Skeletal muscle cell (primary cell): ENCODE measurements around the gene RAP1GDS1.
"Not testable (repeated sequence)": the region's sequence is repeated elsewhere in the genome, so short reads cannot be mapped to it uniquely, and the experiment has no call there.

Experiments
- DNase-seq: peaks from one replicate; pipeline ENCODE4 v3.0.0-alpha.2; 2010; ENCODE audit warnings: low read depth
- H3K4me3 ChIP-seq: 2 replicates; pipeline ENCODE4 v1.5.1; 2011; ENCODE audit warnings: low read depth, mild to moderate bottlenecking, control low read depth, low read length, moderate library complexity

RAP1GDS1 gene

GRCh38 chr4:98470366-98470765 lies 209.2 kb downstream of the RAP1GDS1 start:
- no peak for DNase-seq
- H3K4me3 ChIP-seq = no peak overlapping the region

GRCh38 chr4:98470831-98471230 lies 209.6 kb downstream of the RAP1GDS1 start:
- no peak for DNase-seq
- H3K4me3 ChIP-seq = no peak overlapping the region

GRCh38 chr4:98473046-98473445 lies 211.9 kb downstream of the RAP1GDS1 start:
- DNase-seq = no peak
- H3K4me3 ChIP-seq = no peak overlapping the region

- peak; percentile 80 for DNase-seq
Measured at GRCh38 chr4:98474408-98474844, 213.2 kb downstream of the RAP1GDS1 start.

GRCh38 chr4:98476891-98477290 lies 215.7 kb downstream of the RAP1GDS1 start:
- DNase-seq = no peak
- H3K4me3 ChIP-seq = no peak overlapping the region

More at GRCh38 chr4:98474408-98474844, 213.2 kb downstream of the RAP1GDS1 start:
- no peak overlapping the region for H3K4me3 ChIP-seq

GRCh38 chr4:98479590-98479989 lies 218.4 kb downstream of the RAP1GDS1 start:
- H3K4me3 ChIP-seq, DNase-seq: not testable (repeated sequence)

GRCh38 chr4:98480535-98480934 lies 219.4 kb downstream of the RAP1GDS1 start:
- H3K4me3 ChIP-seq = no peak overlapping the region
- no peak for DNase-seq

GRCh38 chr4:98481167-98481566 lies 220.0 kb downstream of the RAP1GDS1 start:
- no peak overlapping the region for H3K4me3 ChIP-seq
- DNase-seq = no peak

- DNase-seq = no peak
- H3K4me3 ChIP-seq = no peak overlapping the region
Measured at GRCh38 chr4:98482503-98482846, 221.3 kb downstream of the RAP1GDS1 start.

- H3K4me3 ChIP-seq = no peak overlapping the region
- no peak for DNase-seq
Measured at GRCh38 chr4:98482847-98483806, 221.9 kb downstream of the RAP1GDS1 start.

GRCh38 chr4:98484031-98484430 lies 222.8 kb downstream of the RAP1GDS1 start:
- H3K4me3 ChIP-seq = no peak overlapping the region
- DNase-seq = no peak

- no peak overlapping the region for H3K4me3 ChIP-seq
- DNase-seq = no peak
Measured at GRCh38 chr4:98485816-98486345, 224.7 kb downstream of the RAP1GDS1 start.

GRCh38 chr4:98490251-98490650 lies 229.1 kb downstream of the RAP1GDS1 start:
- no peak overlapping the region for H3K4me3 ChIP-seq
- DNase-seq = no peak

GRCh38 chr4:98491899-98492559 lies 230.8 kb downstream of the RAP1GDS1 start:
- peak; percentile 73 for DNase-seq
- H3K4me3 ChIP-seq = no peak overlapping the region

- DNase-seq = no peak
- H3K4me3 ChIP-seq = no peak overlapping the region
Measured at GRCh38 chr4:98493296-98493695, 232.1 kb downstream of the RAP1GDS1 start.
